ENCODE results near the gene PCCA.
A peak's percentile ranks its signal among the peaks of the same experiment; 100 is the strongest.
"Not testable (repeated sequence)": the region's sequence is repeated elsewhere in the genome, so short reads cannot be mapped to it uniquely, and the experiment has no call there.

PCCA gene, protein sequence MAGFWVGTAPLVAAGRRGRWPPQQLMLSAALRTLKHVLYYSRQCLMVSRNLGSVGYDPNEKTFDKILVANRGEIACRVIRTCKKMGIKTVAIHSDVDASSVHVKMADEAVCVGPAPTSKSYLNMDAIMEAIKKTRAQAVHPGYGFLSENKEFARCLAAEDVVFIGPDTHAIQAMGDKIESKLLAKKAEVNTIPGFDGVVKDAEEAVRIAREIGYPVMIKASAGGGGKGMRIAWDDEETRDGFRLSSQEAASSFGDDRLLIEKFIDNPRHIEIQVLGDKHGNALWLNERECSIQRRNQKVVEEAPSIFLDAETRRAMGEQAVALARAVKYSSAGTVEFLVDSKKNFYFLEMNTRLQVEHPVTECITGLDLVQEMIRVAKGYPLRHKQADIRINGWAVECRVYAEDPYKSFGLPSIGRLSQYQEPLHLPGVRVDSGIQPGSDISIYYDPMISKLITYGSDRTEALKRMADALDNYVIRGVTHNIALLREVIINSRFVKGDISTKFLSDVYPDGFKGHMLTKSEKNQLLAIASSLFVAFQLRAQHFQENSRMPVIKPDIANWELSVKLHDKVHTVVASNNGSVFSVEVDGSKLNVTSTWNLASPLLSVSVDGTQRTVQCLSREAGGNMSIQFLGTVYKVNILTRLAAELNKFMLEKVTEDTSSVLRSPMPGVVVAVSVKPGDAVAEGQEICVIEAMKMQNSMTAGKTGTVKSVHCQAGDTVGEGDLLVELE

GRCh38 chr13:100088644-100089464 is at the start of gene PCCA:
Gene PCCA, plus strand, starts transcription at chr13:100089093. Its CDS starts 28 bp downstream, at chr13:100089121.
- DNase-seq (ENCODE audit: low spot score in 2 of 2) (peak; percentile 64 to 96), ATAC-seq (peak; percentile 87)
- Mint-ChIP-seq H3K36me3 (no peaks in the 10 kb centered on the region), H3K27ac (peak within 1 kb of the TSS; percentile 77), H3K4me3 (peak within 1 kb of the TSS; percentile 84), H3K4me1 (peaks cover 19% of the 10 kb centered on the region), H3K9me3 (no peaks in the 10 kb centered on the region)

DNA sequence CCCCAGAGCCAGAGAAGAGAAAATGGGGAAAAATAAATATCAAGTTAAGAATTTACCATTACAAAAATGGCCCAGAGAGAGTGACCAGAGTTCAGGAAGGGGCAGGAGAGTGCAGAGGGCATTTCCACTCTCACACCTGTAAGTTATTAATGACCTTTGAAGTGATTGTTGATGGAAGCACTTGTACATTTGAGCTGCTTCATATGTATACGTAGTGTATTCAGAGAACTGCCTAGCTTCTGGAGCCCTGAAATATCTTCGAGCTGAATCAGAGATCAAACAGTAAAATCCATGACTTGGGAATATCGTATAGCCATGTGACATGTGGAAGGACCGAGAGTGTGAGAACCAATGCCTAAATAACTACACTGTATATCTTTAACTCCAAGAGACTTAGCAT is 49.2 kb upstream of the PCCA start:
- ATAC-seq: no peak
- no peak overlapping the region for H3K4me3 Mint-ChIP-seq
- H3K9me3 Mint-ChIP-seq: no peaks in the 10 kb centered on the region
- no peaks in the 10 kb centered on the region for H3K4me1 Mint-ChIP-seq
- H3K27ac Mint-ChIP-seq: no peak overlapping the region
- H3K36me3 Mint-ChIP-seq: no peaks in the 10 kb centered on the region
- no peak for DNase-seq (ENCODE audit: low spot score in 2 of 2)

- no peak for DNase-seq (ENCODE audit: low spot score in 2 of 2)
- Mint-ChIP-seq H3K27ac (no peak overlapping the region), H3K4me3 (no peak overlapping the region), H3K9me3 (no peaks in the 10 kb centered on the region), H3K36me3 (no peaks in the 10 kb centered on the region), H3K4me1 (no peaks in the 10 kb centered on the region)
- ATAC-seq: no peak
These were observed 48.7 kb upstream of the PCCA start for GRCh38 chr13:100040196-100040595.

GRCh38 chr13:100044936-100045335 is 44.0 kb upstream of the PCCA start:
- H3K36me3 Mint-ChIP-seq: no peaks in the 10 kb centered on the region
- no peaks in the 10 kb centered on the region for H3K4me1 Mint-ChIP-seq
- H3K27ac Mint-ChIP-seq: no peak overlapping the region
- no peak for ATAC-seq
- no peak for DNase-seq (ENCODE audit: low spot score in 2 of 2)
- no peaks in the 10 kb centered on the region for H3K9me3 Mint-ChIP-seq
- no peak overlapping the region for H3K4me3 Mint-ChIP-seq

- ATAC-seq (no peak), DNase-seq (ENCODE audit: low spot score in 2 of 2) (no peak)
- Mint-ChIP-seq H3K27ac (no peak overlapping the region), H3K4me3 (no peak overlapping the region), H3K36me3 (no peaks in the 10 kb centered on the region), H3K9me3 (no peaks in the 10 kb centered on the region), H3K4me1 (no peaks in the 10 kb centered on the region)
These were observed 43.5 kb upstream of the PCCA start for GRCh38 chr13:100045355-100045754.

DNA sequence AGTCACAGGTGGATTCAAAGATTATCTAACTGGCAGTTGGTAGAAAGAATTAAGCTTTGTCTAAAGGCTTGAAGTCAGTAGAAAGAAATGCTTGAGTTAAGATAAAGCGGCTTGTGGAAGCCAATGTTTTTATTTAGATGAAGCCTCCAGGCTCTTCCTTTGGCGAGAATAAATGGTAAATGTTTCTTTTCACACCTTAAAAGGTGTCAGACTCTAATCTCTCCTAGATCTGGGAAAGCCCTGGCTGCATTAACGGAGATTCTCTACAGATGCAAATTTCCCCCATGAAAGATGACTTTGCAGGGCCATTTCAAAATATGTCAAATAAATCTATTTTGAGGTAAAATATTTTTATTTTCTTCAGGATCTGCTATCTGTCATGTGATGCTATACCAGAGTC is 37.8 kb upstream of the PCCA start:
- no peaks in the 10 kb centered on the region for H3K9me3 Mint-ChIP-seq
- H3K36me3 Mint-ChIP-seq: no peaks in the 10 kb centered on the region
- no peak overlapping the region for H3K27ac Mint-ChIP-seq

DNA sequence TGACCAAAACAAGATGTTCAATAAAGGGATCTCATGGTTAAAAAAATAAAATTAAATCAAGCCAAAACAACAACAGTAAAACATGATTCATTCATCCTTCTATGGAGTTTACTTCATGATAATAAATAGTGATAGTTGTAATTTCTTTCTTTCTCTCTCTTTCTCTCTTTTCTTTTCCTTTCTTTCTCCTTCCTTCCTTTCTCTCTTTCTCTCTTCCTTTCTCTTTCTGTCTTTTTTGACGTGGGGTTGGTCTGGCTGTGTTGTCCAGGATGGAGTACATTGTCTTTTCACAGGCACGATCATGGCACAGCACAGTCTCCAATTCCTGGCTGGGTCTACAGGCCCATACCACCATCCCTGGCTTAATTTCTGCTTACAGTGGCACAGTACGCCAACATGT is 29.1 kb upstream of the PCCA start:
- ATAC-seq (no peak), DNase-seq (ENCODE audit: low spot score in 2 of 2) (no peak)
- Mint-ChIP-seq H3K4me1 (peaks cover 9% of the 10 kb centered on the region), H3K36me3 (no peaks in the 10 kb centered on the region), H3K4me3 (no peak overlapping the region), H3K9me3 (peaks cover 6% of the 10 kb centered on the region), H3K27ac (no peak overlapping the region)

More for the DNA sequence above, 37.8 kb upstream of the PCCA start:
- Mint-ChIP-seq H3K4me3 (no peak overlapping the region), H3K4me1 (no peaks in the 10 kb centered on the region)
- no peak for ATAC-seq
- no peak for DNase-seq (ENCODE audit: low spot score in 2 of 2)

DNA sequence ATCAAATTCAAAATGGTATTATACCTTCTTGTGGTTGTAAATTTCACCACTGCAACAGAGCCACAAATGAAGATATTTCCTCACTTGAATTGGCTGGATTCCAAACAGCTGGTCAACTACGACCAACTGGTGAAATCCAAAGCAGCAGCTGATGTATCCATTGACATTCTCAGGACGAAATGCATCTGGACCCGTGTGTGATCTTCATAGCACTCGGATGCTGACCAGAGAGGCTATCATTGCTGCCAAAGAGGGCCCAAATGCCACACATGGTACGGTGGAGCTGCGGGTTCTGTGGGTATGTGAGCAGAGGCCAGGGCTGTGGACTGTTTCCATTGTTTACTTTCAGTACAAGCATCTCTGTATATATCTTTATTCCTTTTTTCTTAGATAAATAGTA is 25.6 kb upstream of the PCCA start:
- no peaks in the 10 kb centered on the region for H3K36me3 Mint-ChIP-seq
- H3K4me1 Mint-ChIP-seq: peaks cover 7% of the 10 kb centered on the region
- no peak for ATAC-seq
- H3K9me3 Mint-ChIP-seq: peaks cover 6% of the 10 kb centered on the region
- H3K27ac Mint-ChIP-seq: no peak overlapping the region
- H3K4me3 Mint-ChIP-seq: no peak overlapping the region
- DNase-seq (ENCODE audit: low spot score in 2 of 2): no peak

DNA sequence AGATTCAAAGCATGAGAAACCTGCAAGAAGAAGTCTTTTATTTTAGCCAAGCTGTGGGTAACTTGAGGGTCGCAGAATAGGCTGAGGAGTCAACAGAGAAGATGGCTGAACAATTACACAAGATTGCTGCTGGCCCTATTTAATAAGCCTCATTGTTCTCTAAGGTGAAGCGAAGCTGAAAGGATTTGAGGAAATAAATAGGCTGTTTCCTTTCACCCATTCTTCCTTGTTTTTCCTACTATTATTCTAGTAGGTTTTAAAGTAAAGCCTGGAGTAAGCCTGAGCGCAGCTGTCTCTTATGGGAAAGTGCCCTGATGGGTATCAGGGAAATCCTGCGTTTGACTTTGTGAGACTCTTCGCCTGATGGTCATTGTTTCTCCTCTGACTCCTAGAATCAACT is 25.0 kb upstream of the PCCA start:
- peaks cover under 1% of the 10 kb centered on the region for H3K4me1 Mint-ChIP-seq
- no peaks in the 10 kb centered on the region for H3K36me3 Mint-ChIP-seq
- no peak for ATAC-seq
- H3K4me3 Mint-ChIP-seq: no peak overlapping the region
- no peak for DNase-seq (ENCODE audit: low spot score in 2 of 2)
- peaks cover 2% of the 10 kb centered on the region for H3K9me3 Mint-ChIP-seq
- no peak overlapping the region for H3K27ac Mint-ChIP-seq

GRCh38 chr13:100068133-100068931 is 20.6 kb upstream of the PCCA start:
- no peaks in the 10 kb centered on the region for H3K9me3 Mint-ChIP-seq
- DNase-seq (ENCODE audit: low spot score in 2 of 2) (no peak), ATAC-seq (no peak)
- no peaks in the 10 kb centered on the region for H3K4me1 Mint-ChIP-seq
- H3K27ac Mint-ChIP-seq: no peak overlapping the region
- no peak overlapping the region for H3K4me3 Mint-ChIP-seq
- H3K36me3 Mint-ChIP-seq: no peaks in the 10 kb centered on the region

- no peak for ATAC-seq
- DNase-seq (ENCODE audit: low spot score in 2 of 2): no peak
- no peaks in the 10 kb centered on the region for H3K4me1 Mint-ChIP-seq
- no peak overlapping the region for H3K27ac Mint-ChIP-seq
- no peak overlapping the region for H3K4me3 Mint-ChIP-seq
- H3K36me3 Mint-ChIP-seq: no peaks in the 10 kb centered on the region
- H3K9me3 Mint-ChIP-seq: no peaks in the 10 kb centered on the region
These were observed 19.6 kb upstream of the PCCA start for GRCh38 chr13:100069278-100069677.

GRCh38 chr13:100075700-100076587 is 12.9 kb upstream of the PCCA start:
- H3K9me3 Mint-ChIP-seq: no peaks in the 10 kb centered on the region
- no peak overlapping the region for H3K4me3 Mint-ChIP-seq
- no peak overlapping the region for H3K27ac Mint-ChIP-seq
- no peaks in the 10 kb centered on the region for H3K36me3 Mint-ChIP-seq
- H3K4me1 Mint-ChIP-seq: no peaks in the 10 kb centered on the region
- DNase-seq (ENCODE audit: low spot score in 2 of 2) (no peak), ATAC-seq (no peak)

- DNase-seq (ENCODE audit: low spot score in 2 of 2); H3K27ac Mint-ChIP-seq; H3K4me1 Mint-ChIP-seq; H3K36me3 Mint-ChIP-seq; H3K4me3 Mint-ChIP-seq; H3K9me3 Mint-ChIP-seq; ATAC-seq: not testable (repeated sequence)
These were observed 9.9 kb upstream of the PCCA start for GRCh38 chr13:100079003-100079402.

GRCh38 chr13:100083401-100083800 is 5.5 kb upstream of the PCCA start:
- not testable (repeated sequence) for ATAC-seq; H3K9me3 Mint-ChIP-seq; H3K36me3 Mint-ChIP-seq; DNase-seq (ENCODE audit: low spot score in 2 of 2); H3K27ac Mint-ChIP-seq; H3K4me1 Mint-ChIP-seq
- peak overlapping the region; percentile 2 for H3K4me3 Mint-ChIP-seq

Data from stimulated activated effector memory CD8-positive, alpha-beta T cell treated with anti-CD3 and anti-CD28 coated beads, Interleukin-12 subunit alpha, Interleukin-12 subunit beta, amount 100 ng/mL, for 72 hours (primary cell).